ENCODE results near the gene SENP6. TPM values are rescaled to one million over a fixed set of nuclear protein-coding genes. Genes with fewer than 3 reads are reported as not detected.
A peak's percentile ranks its signal among the peaks of the same experiment; 100 is the strongest.

SENP6 gene
- total RNA-seq, 1 donor from 2014 or later: 159 TPM

DNA sequence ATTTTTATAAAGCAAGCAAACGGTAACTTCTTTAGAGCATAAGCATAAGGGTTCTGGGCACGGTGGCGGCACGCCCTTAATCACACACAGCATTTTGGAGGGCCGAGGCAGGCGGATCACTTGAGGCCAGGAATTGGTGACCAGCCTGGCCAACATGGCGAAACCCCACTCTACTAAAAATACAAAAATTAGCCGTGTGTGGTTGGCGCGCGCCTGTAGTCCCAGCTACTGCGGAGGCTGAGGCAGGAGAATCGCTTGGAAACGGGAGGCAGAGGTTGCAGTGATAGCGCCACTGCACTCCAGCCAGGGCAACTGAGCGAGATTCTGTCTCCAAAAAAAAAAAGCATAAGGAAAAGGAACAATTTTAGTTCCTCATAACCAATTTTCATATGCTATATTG, 2.6 kb downstream of the SENP6 start:
- H3K27me3 Mint-ChIP-seq (ENCODE audit: low read depth): no peaks in the 10 kb centered on the region
- H3K27ac Mint-ChIP-seq: peak overlapping the region; percentile 100
- H3K4me3 Mint-ChIP-seq: peak overlapping the region; percentile 97
- peaks cover 12% of the 10 kb centered on the region for H3K36me3 Mint-ChIP-seq
- TF ChIP-seq, protein P1, sequence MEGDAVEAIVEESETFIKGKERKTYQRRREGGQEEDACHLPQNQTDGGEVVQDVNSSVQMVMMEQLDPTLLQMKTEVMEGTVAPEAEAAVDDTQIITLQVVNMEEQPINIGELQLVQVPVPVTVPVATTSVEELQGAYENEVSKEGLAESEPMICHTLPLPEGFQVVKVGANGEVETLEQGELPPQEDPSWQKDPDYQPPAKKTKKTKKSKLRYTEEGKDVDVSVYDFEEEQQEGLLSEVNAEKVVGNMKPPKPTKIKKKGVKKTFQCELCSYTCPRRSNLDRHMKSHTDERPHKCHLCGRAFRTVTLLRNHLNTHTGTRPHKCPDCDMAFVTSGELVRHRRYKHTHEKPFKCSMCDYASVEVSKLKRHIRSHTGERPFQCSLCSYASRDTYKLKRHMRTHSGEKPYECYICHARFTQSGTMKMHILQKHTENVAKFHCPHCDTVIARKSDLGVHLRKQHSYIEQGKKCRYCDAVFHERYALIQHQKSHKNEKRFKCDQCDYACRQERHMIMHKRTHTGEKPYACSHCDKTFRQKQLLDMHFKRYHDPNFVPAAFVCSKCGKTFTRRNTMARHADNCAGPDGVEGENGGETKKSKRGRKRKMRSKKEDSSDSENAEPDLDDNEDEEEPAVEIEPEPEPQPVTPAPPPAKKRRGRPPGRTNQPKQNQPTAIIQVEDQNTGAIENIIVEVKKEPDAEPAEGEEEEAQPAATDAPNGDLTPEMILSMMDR (IDR thresholded peaks at IDR 0.05; ENCODE audit: unreplicated experiment): no peak
- no peak for DNase-seq (ENCODE audit: low spot score in 2 of 2, unreplicated experiment in 2 of 2)
- H3K9me3 Mint-ChIP-seq: peaks cover 5% of the 10 kb centered on the region
- peaks cover 52% of the 10 kb centered on the region for H3K4me1 Mint-ChIP-seq

DNA sequence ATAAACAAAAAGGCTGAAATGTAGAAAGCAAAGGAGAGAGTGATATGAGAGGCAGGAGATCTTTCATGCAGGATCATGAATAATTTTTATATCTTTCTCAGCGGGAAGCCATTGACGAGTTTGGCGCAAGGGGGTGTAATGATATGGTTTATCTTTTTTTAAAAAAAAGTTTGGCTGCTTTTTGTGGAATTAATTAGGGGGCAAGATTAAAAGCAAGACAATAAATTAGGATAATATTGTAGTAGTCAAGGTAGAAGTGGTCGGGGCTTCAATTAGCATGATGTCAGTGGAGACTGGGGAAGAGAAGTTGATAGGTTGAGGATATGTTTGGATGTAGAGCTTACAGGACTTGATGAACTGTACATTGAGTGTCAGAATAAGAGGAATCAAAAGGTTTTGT, 4.0 kb downstream of the SENP6 start:
- no peaks in the 10 kb centered on the region for H3K27me3 Mint-ChIP-seq (ENCODE audit: low read depth)
- H3K4me1 Mint-ChIP-seq: peaks cover 48% of the 10 kb centered on the region
- no peak for DNase-seq (ENCODE audit: low spot score in 2 of 2, unreplicated experiment in 2 of 2)
- H3K27ac Mint-ChIP-seq: no peak overlapping the region
- peaks cover 12% of the 10 kb centered on the region for H3K36me3 Mint-ChIP-seq
- peaks cover 5% of the 10 kb centered on the region for H3K9me3 Mint-ChIP-seq
- TF ChIP-seq, protein P1 (IDR thresholded peaks at IDR 0.05; ENCODE audit: unreplicated experiment): no peak
- no peak overlapping the region for H3K4me3 Mint-ChIP-seq

DNA sequence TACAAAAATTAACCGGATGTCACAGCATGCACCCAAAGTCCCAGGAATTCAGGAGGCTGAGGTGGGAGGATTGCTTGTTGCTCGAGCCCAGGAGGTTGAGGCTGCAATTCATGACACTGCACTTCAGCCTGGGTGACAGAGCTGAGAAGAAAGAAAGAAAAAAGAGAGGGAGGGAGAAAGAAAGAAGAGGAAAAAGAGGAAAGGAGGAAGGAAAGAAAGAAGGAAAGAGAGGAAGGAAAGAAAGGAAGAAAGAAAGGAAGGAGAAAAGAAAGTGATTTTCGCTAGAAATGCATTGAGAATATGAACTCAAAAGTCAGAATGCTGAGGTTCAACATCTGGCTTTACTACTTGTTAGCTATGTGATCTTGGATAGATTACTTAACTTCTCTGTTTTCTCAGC, 6.6 kb downstream of the SENP6 start:
- TF ChIP-seq, protein P1 (IDR thresholded peaks at IDR 0.05; ENCODE audit: unreplicated experiment): no peak
- Mint-ChIP-seq H3K27me3 (ENCODE audit: low read depth) (no peaks in the 10 kb centered on the region), H3K27ac (peak overlapping the region; percentile 88), H3K36me3 (peaks cover 12% of the 10 kb centered on the region), H3K4me3 (no peak overlapping the region), H3K4me1 (peaks cover 57% of the 10 kb centered on the region), H3K9me3 (peaks cover 5% of the 10 kb centered on the region)
- DNase-seq (ENCODE audit: low spot score in 2 of 2, unreplicated experiment in 2 of 2): no peak

DNA sequence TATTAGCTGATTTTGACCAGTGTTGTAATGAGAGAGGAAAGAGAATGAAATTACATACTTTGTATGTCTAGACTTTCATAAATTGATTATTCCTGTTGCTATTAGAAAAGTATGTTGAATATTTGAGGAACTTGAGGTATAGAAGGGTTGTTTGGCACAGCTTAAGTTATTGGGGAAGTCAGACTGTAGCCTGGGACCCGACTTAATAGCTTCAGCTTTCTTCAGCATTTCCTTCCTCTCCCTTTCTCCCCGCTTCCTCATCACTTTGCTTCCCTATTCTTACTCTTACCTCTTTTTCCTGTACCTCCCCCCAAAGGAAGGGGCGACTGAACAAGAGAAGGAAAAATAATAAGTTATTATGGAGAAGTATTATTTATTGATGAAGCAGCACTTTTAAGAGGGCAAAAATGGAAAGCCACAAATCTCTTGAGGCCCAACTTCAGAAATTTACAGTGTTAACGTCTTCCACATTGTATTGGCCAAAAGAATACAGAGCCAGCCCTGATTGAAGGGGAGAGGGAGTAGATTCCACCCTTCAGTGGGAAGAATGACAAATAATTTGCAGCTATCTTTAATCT, 7.4 kb downstream of the SENP6 start:
- Mint-ChIP-seq H3K27me3 (ENCODE audit: low read depth) (no peaks in the 10 kb centered on the region), H3K4me3 (no peak overlapping the region), H3K9me3 (peaks cover 5% of the 10 kb centered on the region), H3K36me3 (peaks cover 12% of the 10 kb centered on the region), H3K27ac (peak overlapping the region; percentile 88), H3K4me1 (peaks cover 54% of the 10 kb centered on the region)
- TF ChIP-seq, protein P1 (IDR thresholded peaks at IDR 0.05; ENCODE audit: unreplicated experiment): no peak
- DNase-seq (ENCODE audit: low spot score in 2 of 2, unreplicated experiment in 2 of 2): no peak

DNA sequence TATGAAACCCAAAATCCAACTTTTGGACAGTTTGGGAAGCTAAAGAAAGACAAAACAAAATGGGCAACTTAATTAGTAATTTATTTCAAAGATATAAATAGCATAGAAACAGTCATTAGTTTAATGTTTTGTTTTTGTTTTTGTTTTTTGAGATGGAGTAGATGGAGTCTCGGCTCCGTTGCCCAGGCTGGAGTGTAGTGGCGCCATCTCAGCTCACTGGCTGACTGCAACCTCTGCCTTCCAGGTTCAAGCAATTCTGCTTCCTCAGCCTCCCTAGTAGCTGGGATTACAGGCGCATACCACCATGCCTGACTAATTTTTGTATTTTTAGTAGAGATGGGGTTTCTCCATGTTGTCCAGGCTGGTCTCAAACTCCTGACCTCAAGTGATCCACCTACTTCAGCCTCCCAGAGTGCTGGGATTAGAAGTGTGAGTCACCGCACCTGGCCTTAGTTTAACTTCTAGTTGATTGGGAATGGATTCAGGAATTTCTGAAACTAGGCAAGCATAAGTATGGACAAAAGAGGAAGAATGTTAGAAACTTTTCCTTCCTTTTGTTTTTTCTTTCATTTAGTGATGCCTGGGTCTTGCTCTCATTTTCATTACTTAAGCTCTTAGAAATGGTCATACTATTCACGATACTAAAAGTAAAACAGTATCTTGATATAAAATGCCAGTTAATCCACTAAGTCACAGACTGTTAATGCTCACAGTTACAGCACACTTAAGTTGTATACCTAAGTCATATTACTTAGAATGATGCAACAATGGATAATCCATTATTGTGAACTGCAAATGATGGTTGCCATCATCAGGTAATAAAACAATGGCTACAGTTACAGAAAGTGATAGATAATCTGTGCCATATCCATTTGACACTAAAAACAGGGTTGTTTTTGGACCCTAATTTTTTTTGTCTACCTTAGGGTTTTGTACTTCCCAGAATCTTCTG, 8.2 kb downstream of the SENP6 start:
- TF ChIP-seq, protein P1 (IDR thresholded peaks at IDR 0.05; ENCODE audit: unreplicated experiment): no peak
- H3K4me1 Mint-ChIP-seq: peaks cover 51% of the 10 kb centered on the region
- H3K4me3 Mint-ChIP-seq: no peak overlapping the region
- H3K36me3 Mint-ChIP-seq: peaks cover 10% of the 10 kb centered on the region
- H3K27me3 Mint-ChIP-seq (ENCODE audit: low read depth): no peaks in the 10 kb centered on the region
- no peak for DNase-seq (ENCODE audit: low spot score in 2 of 2, unreplicated experiment in 2 of 2)
- H3K9me3 Mint-ChIP-seq: peaks cover 5% of the 10 kb centered on the region
- peak overlapping the region; percentile 88 for H3K27ac Mint-ChIP-seq
